LNCAP (cell line): ENCODE results near the gene HELLS.

ENCODE experiments used
- CTCF ChIP-seq: fragments of 450-650 bp; IDR thresholded peaks from 2 replicates; pipeline ENCODE4 v1.5.1; 2017; ENCODE audit warnings: mild to moderate bottlenecking

The HELLS gene

GRCh38 chr10:94533027-94533426, 12.6 kb upstream of the HELLS start:
- no peak for TF ChIP-seq CTCF

DNA sequence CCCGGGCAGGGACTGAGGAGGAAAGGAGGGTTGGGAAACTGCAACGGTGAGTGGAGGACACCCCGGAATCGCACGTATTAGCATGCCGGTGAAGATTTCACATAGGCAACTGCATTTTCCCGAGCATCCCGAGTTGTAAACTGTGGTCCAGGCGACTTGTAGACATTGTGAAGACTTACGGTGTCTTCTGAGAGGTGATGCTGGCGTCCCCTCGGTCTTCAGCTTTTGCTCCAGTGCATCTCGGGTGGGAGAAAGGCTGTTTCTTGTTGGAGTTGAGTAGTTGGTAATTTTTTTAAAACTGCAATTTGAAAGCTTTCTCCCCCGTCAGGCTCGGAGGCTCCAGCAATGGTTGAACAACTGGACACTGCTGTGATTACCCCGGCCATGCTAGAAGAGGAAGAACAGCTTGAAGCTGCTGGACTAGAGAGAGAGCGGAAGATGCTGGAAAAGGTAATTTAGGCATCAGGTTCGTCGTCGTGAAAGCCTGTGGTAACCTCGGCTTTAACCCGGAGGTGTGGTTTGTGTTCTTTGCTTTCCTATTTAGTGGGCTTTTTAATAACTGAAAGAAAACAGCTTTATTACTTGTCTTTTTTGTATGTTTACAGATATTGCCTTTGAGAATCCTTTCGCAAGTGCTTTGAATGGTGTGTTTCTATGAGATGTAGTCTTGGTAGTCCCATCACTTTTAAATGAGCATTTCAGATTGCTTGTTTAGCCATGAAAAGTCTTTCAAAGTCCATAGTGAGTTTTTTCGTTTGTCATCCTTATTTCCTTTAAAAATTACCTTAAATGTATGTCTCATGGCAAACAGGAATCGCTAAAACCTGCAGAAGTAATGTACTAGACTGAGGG, 687 bp downstream of the HELLS start:
- no peak for TF ChIP-seq CTCF

GRCh38 chr10:94546901-94547185, 1.3 kb downstream of the HELLS start:
- no peak for TF ChIP-seq CTCF

DNA sequence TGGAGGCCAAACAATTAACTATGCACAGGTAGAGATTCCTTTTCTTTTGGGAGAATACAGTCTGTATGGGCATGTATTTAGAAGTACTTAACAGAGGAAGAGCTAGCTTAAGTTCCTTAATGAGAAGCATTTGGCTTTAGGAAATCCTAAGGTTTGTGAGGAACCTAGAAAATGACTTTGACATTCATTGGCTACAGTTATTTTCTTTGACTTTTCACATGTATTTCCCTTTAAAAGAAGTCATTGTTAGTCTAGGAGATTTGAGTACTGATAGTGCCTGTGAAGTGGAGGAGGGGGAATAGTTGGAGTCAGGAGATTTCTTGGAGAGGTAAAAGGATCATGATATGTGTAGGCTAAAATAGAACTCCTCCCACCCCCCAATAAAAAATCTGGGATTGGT, 3.6 kb downstream of the HELLS start:
- TF ChIP-seq CTCF = no peak

- TF ChIP-seq CTCF = no peak
These were observed 25.5 kb downstream of the HELLS start for GRCh38 chr10:94571081-94571480.

DNA sequence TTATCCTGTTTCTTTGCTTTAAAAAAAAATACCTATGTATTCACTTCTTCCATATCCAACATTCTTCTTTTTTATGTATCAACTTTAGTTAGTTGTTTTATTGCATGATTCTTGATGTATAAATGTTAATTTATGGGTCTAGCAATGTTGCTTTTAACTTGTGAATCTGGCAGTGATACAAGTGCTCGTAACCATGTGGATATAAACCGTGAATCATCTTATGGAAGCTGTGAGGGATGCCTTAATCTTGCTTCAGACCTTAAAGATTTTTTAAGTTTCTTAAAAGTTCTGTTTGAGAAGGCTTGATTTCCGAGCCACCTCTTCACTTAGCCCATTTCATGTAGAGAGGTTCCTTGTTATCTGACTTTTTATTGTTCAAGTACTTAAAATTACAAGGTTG, 25.9 kb downstream of the HELLS start:
- TF ChIP-seq CTCF = no peak

DNA sequence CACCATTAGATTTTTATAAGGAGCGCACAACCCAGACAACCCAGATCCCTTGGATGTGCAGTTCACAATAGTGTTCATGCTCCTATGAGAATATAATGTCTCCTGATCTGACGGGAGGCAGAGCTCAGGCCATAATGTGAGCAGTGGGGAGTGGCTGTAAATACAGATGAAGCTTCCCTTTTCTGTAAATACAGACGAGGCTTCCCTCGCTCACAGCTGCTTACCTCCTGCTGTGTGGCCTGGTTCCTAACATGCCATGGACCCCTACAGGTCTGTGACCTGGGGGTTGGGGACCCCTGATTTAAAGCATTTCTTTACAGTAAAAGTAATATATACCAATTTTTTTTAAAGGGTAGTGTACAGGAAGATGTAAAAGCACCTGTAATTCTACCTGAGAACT, 33.2 kb downstream of the HELLS start:
- TF ChIP-seq CTCF = no peak

- no peak for TF ChIP-seq CTCF
These were observed 37.5 kb downstream of the HELLS start for GRCh38 chr10:94583124-94583523.
